Neural progenitor cell (in vitro differentiated cells): ENCODE measurements around the gene ALPL.

Experiments
- CTCF ChIP-seq: fragments of 200-600 bp; sonication (generic); IDR thresholded peaks from 2 replicates; pipeline ENCODE4 v1.5.1; 2017; ENCODE audit warnings: antibody characterized with exemption, mild to moderate bottlenecking
- EZH2 ChIP-seq: fragments of 200-600 bp; sonication (generic); IDR thresholded peaks from 2 replicates; pipeline ENCODE4 v1.6.1; 2017; ENCODE audit warnings: antibody characterized with exemption, mild to moderate bottlenecking, moderate library complexity

GRCh38 chr1:21594501-21594900, 85.3 kb downstream of the ALPL start:
- TF ChIP-seq CTCF: no peak
- TF ChIP-seq EZH2: no peak
